HG02642 (cell line): ENCODE data around the gene CDYL.
A peak's percentile ranks its signal among the peaks of the same experiment; 100 is the strongest.

Experiments
- ATAC-seq: cut with Tn5 transposase; IDR thresholded peaks from one replicate; pipeline ENCODE4 v1.9.1; 2021; ENCODE audit warnings: mild to moderate bottlenecking; ENCODE audit not compliant: unreplicated experiment, poor library complexity

Gene CDYL

GRCh38 chr6:4872841-4873240 lies 96.6 kb downstream of the CDYL start:
- ATAC-seq: no peak

GRCh38 chr6:4873928-4874327 lies 97.7 kb downstream of the CDYL start:
- no peak for ATAC-seq

GRCh38 chr6:4879741-4880275 lies 103.6 kb downstream of the CDYL start:
- ATAC-seq: peak; percentile 80

GRCh38 chr6:4880363-4880762 lies 104.2 kb downstream of the CDYL start:
- no peak for ATAC-seq

- no peak for ATAC-seq
These were observed 107.1 kb downstream of the CDYL start for GRCh38 chr6:4883298-4883697.

GRCh38 chr6:4884646-4885340 lies 108.6 kb downstream of the CDYL start:
- no peak for ATAC-seq

- ATAC-seq: no peak
These were observed 109.2 kb downstream of the CDYL start for GRCh38 chr6:4885341-4885933.

GRCh38 chr6:4888841-4889240 lies 112.6 kb downstream of the CDYL start:
- no peak for ATAC-seq

- ATAC-seq: no peak
These were observed 113.5 kb downstream of the CDYL start for GRCh38 chr6:4889701-4890100.

- ATAC-seq: no peak
These were observed 114.0 kb downstream of the CDYL start for GRCh38 chr6:4890191-4890590.

- no peak for ATAC-seq
These were observed 114.4 kb downstream of the CDYL start for GRCh38 chr6:4890627-4891026.

- no peak for ATAC-seq
These were observed 114.9 kb downstream of the CDYL start for GRCh38 chr6:4891141-4891540.

- no peak for ATAC-seq
These were observed 116.7 kb downstream of the CDYL start for GRCh38 chr6:4892785-4893485.

GRCh38 chr6:4894049-4894448 lies 117.8 kb downstream of the CDYL start:
- ATAC-seq: no peak

GRCh38 chr6:4895971-4896370 lies 119.8 kb downstream of the CDYL start:
- no peak for ATAC-seq

GRCh38 chr6:4896401-4896800 lies 120.2 kb downstream of the CDYL start:
- ATAC-seq: no peak

- ATAC-seq: no peak
These were observed 123.2 kb downstream of the CDYL start for GRCh38 chr6:4899249-4900034.

- no peak for ATAC-seq
These were observed 125.3 kb downstream of the CDYL start for GRCh38 chr6:4901386-4902061.

- ATAC-seq: no peak
These were observed 126.2 kb downstream of the CDYL start for GRCh38 chr6:4902363-4902762.

- no peak for ATAC-seq
These were observed 126.9 kb downstream of the CDYL start for GRCh38 chr6:4903121-4903520.
